ENCODE results near the gene CALCOCO2. TPM values are rescaled to one million over a fixed set of nuclear protein-coding genes. Genes with fewer than 3 reads are reported as not detected.

CALCOCO2 gene
- total RNA-seq, 1 donor from 2014 or later = 30.3 TPM

GRCh38 chr17:48850792-48851323 is 20.0 kb downstream of the CALCOCO2 start:
- Histone ChIP-seq H3K4me3 (ENCODE audit: low read depth, low read length) (no peak overlapping the region), H3K36me3 (ENCODE audit: control insufficient read depth, insufficient read depth, low read length) (peaks cover 22% of the 10 kb centered on the region), H3K27me3 (ENCODE audit: control insufficient read depth, insufficient read depth, low read length) (no peaks in the 10 kb centered on the region)
- no peak for TF ChIP-seq CTCF (IDR thresholded peaks at IDR 0.05; ENCODE audit: insufficient read depth, low read length, severe bottlenecking)
- DNase-seq (ENCODE audit: low read depth) (no peak), FAIRE-seq (no peak)

DNA sequence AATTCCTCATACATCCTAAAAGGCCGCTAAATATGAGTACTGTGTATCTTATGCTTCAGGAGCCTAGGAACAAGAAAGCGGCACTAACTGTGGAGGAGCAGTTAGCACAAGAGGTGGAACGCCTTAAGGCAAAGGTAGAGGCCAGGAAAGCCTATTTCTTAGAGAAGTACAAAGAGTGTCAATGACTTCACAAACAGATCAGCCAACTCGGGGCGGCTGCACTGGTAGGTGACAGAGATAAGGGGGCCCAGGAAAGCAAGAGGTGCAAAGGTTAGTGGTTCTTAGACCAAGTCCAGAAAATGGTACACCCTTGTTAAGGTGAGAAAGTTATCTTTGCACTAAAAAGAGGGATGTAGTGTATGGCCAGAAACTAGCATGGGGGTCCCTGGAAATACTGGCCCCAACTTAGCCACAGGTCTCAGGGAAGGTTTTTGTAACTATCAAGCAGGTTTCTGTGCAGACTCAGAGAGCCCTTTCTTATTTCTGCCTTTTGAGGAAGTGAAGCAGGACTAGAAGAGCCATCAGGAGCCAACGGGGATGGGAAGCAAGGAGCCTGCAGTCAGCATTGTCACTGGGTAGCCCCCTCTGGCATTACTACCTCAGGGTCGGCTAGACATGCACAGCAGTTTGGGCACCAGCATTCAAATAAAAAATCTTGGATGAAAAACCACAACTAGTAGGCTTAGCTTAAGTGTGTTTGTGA is 24.1 kb downstream of the CALCOCO2 start:
- H3K4me3 ChIP-seq (ENCODE audit: low read depth, low read length) = no peak overlapping the region
- FAIRE-seq (no peak), DNase-seq (ENCODE audit: low read depth) (no peak)
- no peak for TF ChIP-seq CTCF (IDR thresholded peaks at IDR 0.05; ENCODE audit: insufficient read depth, low read length, severe bottlenecking)
- no peaks in the 10 kb centered on the region for H3K27me3 ChIP-seq (ENCODE audit: control insufficient read depth, insufficient read depth, low read length)
- H3K36me3 ChIP-seq (ENCODE audit: control insufficient read depth, insufficient read depth, low read length) = peaks cover 15% of the 10 kb centered on the region

DNA sequence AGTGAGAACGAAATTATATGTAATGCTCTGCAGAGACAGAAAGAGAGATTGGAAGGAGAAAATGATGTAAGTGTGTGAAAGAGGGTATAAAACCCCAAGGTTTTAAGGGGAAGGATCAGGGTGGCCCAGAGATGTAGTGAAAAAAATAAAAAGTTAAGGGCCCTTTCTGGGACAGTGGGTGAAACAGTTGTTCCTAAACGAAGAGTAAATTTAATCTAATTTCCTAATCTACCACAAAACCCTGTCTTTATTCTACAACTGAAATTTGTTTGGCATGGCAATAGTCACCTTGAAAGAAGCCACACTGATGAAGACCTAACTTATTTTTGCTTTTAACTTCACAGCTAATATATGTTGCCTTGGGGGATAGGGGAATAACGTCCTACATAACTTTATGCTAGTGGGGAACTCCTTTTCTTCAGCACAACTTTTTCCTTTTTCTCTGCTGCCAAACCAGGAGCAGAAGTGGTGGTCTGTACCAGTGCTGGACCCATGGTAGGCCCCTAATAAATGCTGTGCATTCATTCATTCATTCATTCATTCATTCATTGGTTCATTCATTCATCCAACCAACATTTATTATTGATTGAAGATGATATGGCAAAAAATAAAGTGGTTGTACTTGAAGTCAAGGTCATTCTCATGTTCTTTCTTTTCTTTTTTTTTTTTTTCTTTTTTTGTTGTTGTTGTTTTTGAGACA is 25.4 kb downstream of the CALCOCO2 start:
- FAIRE-seq (no peak), DNase-seq (ENCODE audit: low read depth) (no peak)
- H3K36me3 ChIP-seq (ENCODE audit: control insufficient read depth, insufficient read depth, low read length) = peaks cover 15% of the 10 kb centered on the region
- no peak overlapping the region for H3K4me3 ChIP-seq (ENCODE audit: low read depth, low read length)
- no peaks in the 10 kb centered on the region for H3K27me3 ChIP-seq (ENCODE audit: control insufficient read depth, insufficient read depth, low read length)
- TF ChIP-seq CTCF (IDR thresholded peaks at IDR 0.05; ENCODE audit: insufficient read depth, low read length, severe bottlenecking) = no peak

GRCh38 chr17:48860034-48860433 is 29.2 kb downstream of the CALCOCO2 start:
- FAIRE-seq = no peak
- Histone ChIP-seq H3K4me3 (ENCODE audit: low read depth, low read length) (no peak overlapping the region), H3K36me3 (ENCODE audit: control insufficient read depth, insufficient read depth, low read length) (peaks cover 15% of the 10 kb centered on the region), H3K27me3 (ENCODE audit: control insufficient read depth, insufficient read depth, low read length) (no peaks in the 10 kb centered on the region)
- peak; percentile 1 for TF ChIP-seq CTCF (IDR thresholded peaks at IDR 0.05; ENCODE audit: insufficient read depth, low read length, severe bottlenecking)
- no peak for DNase-seq (ENCODE audit: low read depth)

DNA sequence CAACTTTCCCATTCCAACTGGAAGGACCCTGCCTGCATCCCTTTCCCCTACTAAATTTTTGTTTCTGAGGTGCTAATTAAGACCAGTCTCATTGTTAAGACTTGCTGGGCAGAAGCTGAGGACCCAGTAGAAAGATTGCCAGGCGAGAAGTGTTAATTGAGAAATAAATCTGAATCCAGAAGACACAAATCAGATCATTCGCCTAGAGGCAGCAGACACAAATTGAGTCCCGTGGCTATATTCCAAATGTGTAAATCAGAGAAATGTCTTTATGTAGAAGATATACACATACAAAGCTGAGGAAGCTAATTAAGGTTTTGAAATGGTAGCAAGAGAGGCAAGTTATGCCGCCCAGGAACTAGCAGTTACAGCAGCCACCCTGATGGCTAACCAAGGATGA is 29.6 kb downstream of the CALCOCO2 start:
- FAIRE-seq = no peak
- Histone ChIP-seq H3K36me3 (ENCODE audit: control insufficient read depth, insufficient read depth, low read length) (peaks cover 12% of the 10 kb centered on the region), H3K27me3 (ENCODE audit: control insufficient read depth, insufficient read depth, low read length) (no peaks in the 10 kb centered on the region), H3K4me3 (ENCODE audit: low read depth, low read length) (no peak overlapping the region)
- DNase-seq (ENCODE audit: low read depth) = no peak
- TF ChIP-seq CTCF (IDR thresholded peaks at IDR 0.05; ENCODE audit: insufficient read depth, low read length, severe bottlenecking) = no peak
